GM23338 (cell line): ENCODE data around the gene DHRS13. TPM values are rescaled to one million over a fixed set of nuclear protein-coding genes. Genes with fewer than 3 reads are reported as not detected.

Experiments
- ATAC-seq: fragments of 200-7000 bp; cut with Tn5 transposase; 3 replicates; pipeline ENCODE4 v1.9.1; 2020
- DNase-seq: peaks from one replicate; pipeline ENCODE4 v3.0.0-alpha.2; 2015; ENCODE audit warnings: low spot score
- H2AFZ ChIP-seq: fragments of 200-600 bp; sonication (generic); 2 replicates; pipeline ENCODE4 v1.8.0; 2016; ENCODE audit warnings: antibody characterized with exemption, mild to moderate bottlenecking, moderate library complexity
- H3F3A ChIP-seq: fragments of 200-600 bp; sonication (generic); replicated peaks from 2 replicates; pipeline ENCODE4 v1.8.0; 2017; ENCODE audit warnings: antibody characterized with exemption, mixed run types, low read depth
- H3K27ac ChIP-seq: fragments of 200-600 bp; sonication (generic); 2 replicates; pipeline ENCODE4 v1.6.1; 2016; ENCODE audit warnings: low read depth
- H3K27me3 ChIP-seq: fragments of 200-600 bp; sonication (generic); 2 replicates; pipeline ENCODE4 v1.8.0; 2016; ENCODE audit warnings: mild to moderate bottlenecking, mixed run types, moderate library complexity; ENCODE audit not compliant: insufficient read depth
- H3K36me3 ChIP-seq: fragments of 200-600 bp; sonication (generic); 2 replicates; pipeline ENCODE4 v1.8.0; 2016; ENCODE audit warnings: mild to moderate bottlenecking; ENCODE audit not compliant: insufficient read depth
- H3K4me1 ChIP-seq: fragments of 200-600 bp; sonication (generic); 2 replicates; pipeline ENCODE4 v1.8.0; 2016; ENCODE audit warnings: mild to moderate bottlenecking, moderate library complexity; ENCODE audit not compliant: insufficient read depth
- H3K4me2 ChIP-seq: fragments of 200-600 bp; sonication (generic); 2 replicates; pipeline ENCODE4 v1.7.1; 2017; ENCODE audit warnings: mixed run types
- H3K4me3 ChIP-seq: fragments of 200-600 bp; sonication (generic); 2 replicates; pipeline ENCODE4 v1.6.1; 2016; ENCODE audit warnings: mixed run types
- H3K79me2 ChIP-seq: fragments of 200-600 bp; sonication (generic); replicated peaks from 2 replicates; pipeline ENCODE4 v1.8.0; 2017; ENCODE audit warnings: mild to moderate bottlenecking; ENCODE audit not compliant: insufficient read depth
- H3K9me2 ChIP-seq: fragments of 200-600 bp; sonication (generic); 2 replicates; pipeline ENCODE4 v1.8.0; 2017; ENCODE audit not compliant: insufficient read depth
- H4K20me1 ChIP-seq: fragments of 200-600 bp; sonication (generic); replicated peaks from 2 replicates; pipeline ENCODE4 v1.8.0; 2017; ENCODE audit warnings: mild to moderate bottlenecking; ENCODE audit not compliant: insufficient read depth
- H3K27ac Mint-ChIP-seq: 2 replicates; pipeline ENCODE4 v1.8.0; 2020; ENCODE audit warnings: inconsistent platforms, mild to moderate bottlenecking, moderate library complexity, mixed read lengths
- H3K27me3 Mint-ChIP-seq: 3 replicates; pipeline ENCODE4 v1.8.0; 2022; ENCODE audit warnings: low read depth, mild to moderate bottlenecking, moderate library complexity, mixed read lengths, inconsistent platforms; ENCODE audit not compliant: insufficient read depth, poor library complexity
- H3K36me3 Mint-ChIP-seq: 3 replicates; pipeline ENCODE4 v1.8.0; 2021; ENCODE audit warnings: low read depth, mild to moderate bottlenecking, inconsistent platforms, moderate library complexity, mixed read lengths
- H3K4me1 Mint-ChIP-seq: 3 replicates; pipeline ENCODE4 v1.8.0; 2020; ENCODE audit warnings: mild to moderate bottlenecking, inconsistent platforms, mixed read lengths
- H3K4me3 Mint-ChIP-seq: 3 replicates; pipeline ENCODE4 v1.8.0; 2021; ENCODE audit warnings: moderate library complexity, mild to moderate bottlenecking, inconsistent platforms, mixed read lengths
- H3K9me3 Mint-ChIP-seq: 3 replicates; pipeline ENCODE4 v1.8.0; 2020; ENCODE audit warnings: moderate library complexity, mild to moderate bottlenecking, inconsistent platforms, mixed read lengths
- EZH2 ChIP-seq: fragments of 200-600 bp; sonication (generic); IDR thresholded peaks from one replicate; pipeline ENCODE4 v1.8.0; 2017; ENCODE audit warnings: antibody characterized with exemption, mild to moderate bottlenecking, low read depth; ENCODE audit not compliant: unreplicated experiment
- EZH2phosphoT487 ChIP-seq: fragments of 200-600 bp; sonication (generic); IDR thresholded peaks from one replicate; pipeline ENCODE4 v1.8.1; 2018; ENCODE audit warnings: antibody characterized with exemption; ENCODE audit not compliant: unreplicated experiment
- JUNB ChIP-seq: IDR thresholded peaks from one replicate; pipeline ENCODE4 v1.6.1; 2016; ENCODE audit warnings: antibody characterized with exemption; ENCODE audit not compliant: unreplicated experiment
- NANOG ChIP-seq: IDR thresholded peaks from 2 replicates; pipeline ENCODE4 v1.6.1; 2016; ENCODE audit warnings: antibody characterized with exemption, borderline replicate concordance
- ZNF114 ChIP-seq: fragments of 250-450 bp; sonication (Bioruptor Pico); IDR thresholded peaks from 2 replicates; pipeline ENCODE4 v1.5.0; 2020; ENCODE audit warnings: mild to moderate bottlenecking, moderate library complexity
- ZNF331 ChIP-seq: fragments of 250-450 bp; sonication (Bioruptor Pico); IDR thresholded peaks from 2 replicates; pipeline ENCODE4 v1.5.0; 2020; ENCODE audit warnings: low read depth, mild to moderate bottlenecking, moderate library complexity
- polyA plus RNA-seq: library from polyadenylated mRNA; unstranded; fragments of >200 nt; fragmentation: Nextera tagmentation; extraction: Ambion mirVana; gene quantifications from 2 replicates; pipeline ENCODE4 v1.2.1, GENCODE V29; 2016
- total RNA-seq: library from RNA; depleted of rRNA; stranded (reverse); fragments of >200 nt; shearing (Covaris generic); gene quantifications from 2 replicates; pipeline ENCODE4 v1.2.3, GENCODE V29; 2014
- TF ChIP-seq, protein P1 (sequence below): IDR thresholded peaks from 2 replicates; pipeline ENCODE4 v1.6.1; 2016; ENCODE audit warnings: antibody characterized with exemption
- TF ChIP-seq, protein P2 (sequence below), 2 experiments: fragments of 200-600 bp in 1 of 2; sonication (generic) in 1 of 2; conservative IDR thresholded peaks; 2 replicates each; pipeline versions ENCODE4 v1.5.1 to v1.6.1; 2016 to 2017; ENCODE audit warnings: antibody characterized with exemption in 2 of 2, low read depth in 2 of 2, mild to moderate bottlenecking in 2 of 2, moderate library complexity in 1 of 2
- TF ChIP-seq, protein P3 (sequence below): IDR thresholded peaks from one replicate; pipeline ENCODE4 v1.6.1; 2018; ENCODE audit warnings: antibody characterized with exemption; ENCODE audit not compliant: unreplicated experiment

Gene DHRS13
- total and polyA plus RNA-seq, 2 experiments from 2014 or later, result 5.4 to 34.2 TPM

DNA sequence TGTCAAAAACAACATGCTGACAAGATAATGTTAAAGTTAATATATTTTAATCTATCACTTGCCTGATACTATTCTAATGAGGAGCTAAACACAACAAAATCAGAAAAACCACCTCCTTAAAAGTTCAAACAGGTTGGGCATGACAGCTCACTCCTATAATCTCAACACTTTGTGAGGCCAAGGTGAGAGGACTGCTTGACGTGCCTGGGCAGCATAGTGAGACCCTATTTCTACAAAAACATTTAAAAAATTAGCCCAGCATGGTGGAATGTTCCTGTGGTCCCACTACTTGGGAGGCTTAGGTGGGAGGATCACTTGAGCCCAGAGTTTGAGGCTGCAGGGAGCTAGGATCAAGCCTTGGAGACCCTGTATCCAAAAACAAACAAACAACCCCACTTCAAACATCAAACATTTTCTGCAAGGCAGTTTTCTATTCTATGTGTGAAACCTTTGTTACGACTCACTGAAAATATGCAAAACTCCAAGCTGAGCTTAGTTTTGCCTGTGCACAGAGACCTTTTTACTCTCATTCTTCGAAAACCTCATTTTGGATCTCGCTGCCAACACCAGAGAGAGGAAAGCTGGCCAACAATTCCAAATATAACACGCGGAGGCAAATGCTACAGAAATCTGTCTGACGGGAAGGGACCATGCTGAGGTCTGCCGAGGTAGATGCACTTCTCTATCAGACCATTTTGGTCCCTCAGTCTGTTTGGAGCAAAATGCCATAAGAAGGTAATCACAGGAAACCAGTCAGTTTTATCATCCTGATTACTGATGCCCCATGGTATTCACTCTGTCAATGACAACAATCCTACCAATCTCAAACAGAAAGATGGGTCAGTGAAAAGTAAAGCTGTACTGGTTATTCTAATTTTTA is 42.2 kb upstream of the DHRS13 start:
- Histone ChIP-seq H3F3A (peaks cover 12% of the 10 kb centered on the region; the same call in 1 of the 2 replicates), H3K9me2 (no peaks in the 10 kb centered on the region), H3K27me3 (no peaks in the 10 kb centered on the region), H3K27ac (peak overlapping the region; percentile 81; the same call in 1 of the 2 replicates), H4K20me1 (peaks cover 79% of the 10 kb centered on the region), H3K4me2 (no peak overlapping the region), H2AFZ (no peak overlapping the region), H3K79me2 (peaks cover 100% of the 10 kb centered on the region), H3K36me3 (peaks cover 23% of the 10 kb centered on the region), H3K4me3 (no peak overlapping the region), H3K4me1 (peaks cover 42% of the 10 kb centered on the region)
- Mint-ChIP-seq H3K9me3 (no peaks in the 10 kb centered on the region), H3K27me3 (peaks cover 1% of the 10 kb centered on the region), H3K4me3 (no peak overlapping the region), H3K36me3 (peaks cover 61% of the 10 kb centered on the region), H3K4me1 (peaks cover 41% of the 10 kb centered on the region), H3K27ac (no peak overlapping the region)
- no peak for DNase-seq
- no peak for TF ChIP-seq ZNF331 (CRISPR knock-in tag)
- no peak for TF ChIP-seq ZNF114
- TF ChIP-seq NANOG, result no peak
- no peak for ATAC-seq

DNA sequence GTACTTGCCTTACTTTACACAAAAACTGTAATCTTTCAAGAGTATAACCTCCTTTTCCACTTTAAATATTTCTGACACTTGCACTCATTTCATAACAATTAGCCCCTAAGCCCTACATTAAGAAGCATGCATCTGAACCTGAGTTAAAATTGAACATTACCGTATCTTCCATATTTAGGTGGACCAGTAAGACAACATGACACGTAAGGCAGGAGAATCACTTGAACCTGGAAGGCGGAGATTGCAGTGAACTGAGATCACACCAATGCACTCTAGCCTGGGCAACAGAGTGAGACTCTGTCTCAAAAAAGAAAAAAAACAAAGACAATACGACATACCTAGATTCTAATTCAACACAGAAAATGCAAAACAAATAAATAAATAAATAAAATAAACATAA is 41.5 kb upstream of the DHRS13 start:
- Mint-ChIP-seq H3K4me3 (no peak overlapping the region), H3K36me3 (peaks cover 61% of the 10 kb centered on the region), H3K9me3 (no peaks in the 10 kb centered on the region), H3K4me1 (peaks cover 48% of the 10 kb centered on the region), H3K27me3 (no peaks in the 10 kb centered on the region), H3K27ac (no peak overlapping the region)
- Histone ChIP-seq H3F3A (peaks cover 10% of the 10 kb centered on the region; the same call in 1 of the 2 replicates), H4K20me1 (peaks cover 87% of the 10 kb centered on the region), H3K79me2 (peaks cover 100% of the 10 kb centered on the region), H3K9me2 (no peaks in the 10 kb centered on the region), H3K4me2 (no peak overlapping the region), H2AFZ (no peak overlapping the region), H3K36me3 (peaks cover 23% of the 10 kb centered on the region), H3K4me3 (no peak overlapping the region), H3K27me3 (no peaks in the 10 kb centered on the region), H3K27ac (no peak overlapping the region), H3K4me1 (peaks cover 48% of the 10 kb centered on the region)
- no peak for ATAC-seq
- no peak for DNase-seq
- TF ChIP-seq EZH2 (no peak), JUNB (no peak), NANOG (no peak), EZH2phosphoT487 (no peak), ZNF114 (no peak)
- TF ChIP-seq, protein P1, sequence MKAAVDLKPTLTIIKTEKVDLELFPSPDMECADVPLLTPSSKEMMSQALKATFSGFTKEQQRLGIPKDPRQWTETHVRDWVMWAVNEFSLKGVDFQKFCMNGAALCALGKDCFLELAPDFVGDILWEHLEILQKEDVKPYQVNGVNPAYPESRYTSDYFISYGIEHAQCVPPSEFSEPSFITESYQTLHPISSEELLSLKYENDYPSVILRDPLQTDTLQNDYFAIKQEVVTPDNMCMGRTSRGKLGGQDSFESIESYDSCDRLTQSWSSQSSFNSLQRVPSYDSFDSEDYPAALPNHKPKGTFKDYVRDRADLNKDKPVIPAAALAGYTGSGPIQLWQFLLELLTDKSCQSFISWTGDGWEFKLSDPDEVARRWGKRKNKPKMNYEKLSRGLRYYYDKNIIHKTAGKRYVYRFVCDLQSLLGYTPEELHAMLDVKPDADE, result no peak
- TF ChIP-seq, protein P2, sequence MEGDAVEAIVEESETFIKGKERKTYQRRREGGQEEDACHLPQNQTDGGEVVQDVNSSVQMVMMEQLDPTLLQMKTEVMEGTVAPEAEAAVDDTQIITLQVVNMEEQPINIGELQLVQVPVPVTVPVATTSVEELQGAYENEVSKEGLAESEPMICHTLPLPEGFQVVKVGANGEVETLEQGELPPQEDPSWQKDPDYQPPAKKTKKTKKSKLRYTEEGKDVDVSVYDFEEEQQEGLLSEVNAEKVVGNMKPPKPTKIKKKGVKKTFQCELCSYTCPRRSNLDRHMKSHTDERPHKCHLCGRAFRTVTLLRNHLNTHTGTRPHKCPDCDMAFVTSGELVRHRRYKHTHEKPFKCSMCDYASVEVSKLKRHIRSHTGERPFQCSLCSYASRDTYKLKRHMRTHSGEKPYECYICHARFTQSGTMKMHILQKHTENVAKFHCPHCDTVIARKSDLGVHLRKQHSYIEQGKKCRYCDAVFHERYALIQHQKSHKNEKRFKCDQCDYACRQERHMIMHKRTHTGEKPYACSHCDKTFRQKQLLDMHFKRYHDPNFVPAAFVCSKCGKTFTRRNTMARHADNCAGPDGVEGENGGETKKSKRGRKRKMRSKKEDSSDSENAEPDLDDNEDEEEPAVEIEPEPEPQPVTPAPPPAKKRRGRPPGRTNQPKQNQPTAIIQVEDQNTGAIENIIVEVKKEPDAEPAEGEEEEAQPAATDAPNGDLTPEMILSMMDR (conservative IDR thresholded peaks at IDR 0.05; ENCODE audit: low read depth in 2 of 2), result no peak
- TF ChIP-seq, protein P3, sequence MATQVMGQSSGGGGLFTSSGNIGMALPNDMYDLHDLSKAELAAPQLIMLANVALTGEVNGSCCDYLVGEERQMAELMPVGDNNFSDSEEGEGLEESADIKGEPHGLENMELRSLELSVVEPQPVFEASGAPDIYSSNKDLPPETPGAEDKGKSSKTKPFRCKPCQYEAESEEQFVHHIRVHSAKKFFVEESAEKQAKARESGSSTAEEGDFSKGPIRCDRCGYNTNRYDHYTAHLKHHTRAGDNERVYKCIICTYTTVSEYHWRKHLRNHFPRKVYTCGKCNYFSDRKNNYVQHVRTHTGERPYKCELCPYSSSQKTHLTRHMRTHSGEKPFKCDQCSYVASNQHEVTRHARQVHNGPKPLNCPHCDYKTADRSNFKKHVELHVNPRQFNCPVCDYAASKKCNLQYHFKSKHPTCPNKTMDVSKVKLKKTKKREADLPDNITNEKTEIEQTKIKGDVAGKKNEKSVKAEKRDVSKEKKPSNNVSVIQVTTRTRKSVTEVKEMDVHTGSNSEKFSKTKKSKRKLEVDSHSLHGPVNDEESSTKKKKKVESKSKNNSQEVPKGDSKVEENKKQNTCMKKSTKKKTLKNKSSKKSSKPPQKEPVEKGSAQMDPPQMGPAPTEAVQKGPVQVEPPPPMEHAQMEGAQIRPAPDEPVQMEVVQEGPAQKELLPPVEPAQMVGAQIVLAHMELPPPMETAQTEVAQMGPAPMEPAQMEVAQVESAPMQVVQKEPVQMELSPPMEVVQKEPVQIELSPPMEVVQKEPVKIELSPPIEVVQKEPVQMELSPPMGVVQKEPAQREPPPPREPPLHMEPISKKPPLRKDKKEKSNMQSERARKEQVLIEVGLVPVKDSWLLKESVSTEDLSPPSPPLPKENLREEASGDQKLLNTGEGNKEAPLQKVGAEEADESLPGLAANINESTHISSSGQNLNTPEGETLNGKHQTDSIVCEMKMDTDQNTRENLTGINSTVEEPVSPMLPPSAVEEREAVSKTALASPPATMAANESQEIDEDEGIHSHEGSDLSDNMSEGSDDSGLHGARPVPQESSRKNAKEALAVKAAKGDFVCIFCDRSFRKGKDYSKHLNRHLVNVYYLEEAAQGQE, result no peak
